ENCODE results near the gene EBF3.

Gene EBF3

GRCh38 chr10:129942391-129942790 lies 21.7 kb downstream of the EBF3 start:
- in situ Hi-C loops (cut with HindIII; ENCODE audit: low pct_unique_long_range_greater_than_20kb, low sequenced_read_pairs), result no loop called here
- TF ChIP-seq JUND (IDR thresholded peaks at IDR 0.05; ENCODE audit: low read depth), result no peak
- DNase-seq (ENCODE audit: low read depth in 1 of 2, low spot score in 1 of 2), result no peak

DNA sequence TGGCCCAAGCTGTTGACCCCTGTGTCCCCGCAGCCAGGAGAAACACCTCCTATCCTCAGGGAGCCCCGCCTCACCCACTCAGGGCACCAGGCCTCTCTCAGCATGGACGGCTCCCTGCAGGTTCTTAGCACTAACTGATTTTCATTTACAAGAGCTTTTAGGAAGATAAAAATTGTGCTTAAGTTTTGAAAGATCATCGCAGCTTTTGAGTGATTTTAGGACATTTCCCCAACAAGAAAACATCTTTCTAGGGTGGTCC lies 22.1 kb downstream of the EBF3 start:
- no peak for DNase-seq (ENCODE audit: low read depth in 1 of 2, low spot score in 1 of 2)
- in situ Hi-C loops (cut with HindIII; ENCODE audit: low pct_unique_long_range_greater_than_20kb, low sequenced_read_pairs), result no loop called here
- no peak for TF ChIP-seq JUND (IDR thresholded peaks at IDR 0.05; ENCODE audit: low read depth)

- no peak for TF ChIP-seq JUND (IDR thresholded peaks at IDR 0.05; ENCODE audit: low read depth)
- no peak for DNase-seq (ENCODE audit: low read depth in 1 of 2, low spot score in 1 of 2)
- in situ Hi-C loops (cut with HindIII; ENCODE audit: low pct_unique_long_range_greater_than_20kb, low sequenced_read_pairs), result no loop called here
These were observed 22.7 kb downstream of the EBF3 start for GRCh38 chr10:129941199-129942018.

DNA sequence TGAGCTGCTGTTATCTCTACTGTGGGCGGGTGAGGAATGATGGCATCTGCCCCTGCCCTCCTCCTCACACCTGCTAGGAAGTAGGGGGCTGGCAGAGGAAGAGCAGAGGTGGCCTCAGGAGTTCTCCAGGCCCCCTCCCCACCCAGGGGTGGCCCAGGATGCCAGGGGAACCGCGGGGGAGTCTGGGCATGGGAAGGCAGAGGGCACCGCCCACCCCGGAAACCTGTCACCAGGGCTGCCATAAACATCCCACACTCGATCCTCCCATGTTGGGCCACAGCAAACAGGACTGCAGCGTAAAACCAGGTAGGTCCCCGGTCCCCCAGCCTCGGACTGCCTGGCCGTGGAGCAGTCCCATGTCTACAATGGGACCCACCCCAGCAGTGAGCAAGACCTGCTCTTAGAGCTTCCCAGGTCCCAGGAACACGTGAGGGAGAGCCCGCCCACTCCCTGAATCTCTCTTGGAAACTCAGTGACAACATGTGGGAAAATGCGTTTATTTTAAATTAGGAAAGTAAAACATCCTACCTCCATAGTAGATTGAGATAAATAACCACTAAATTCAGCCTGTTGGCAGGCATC lies 23.4 kb downstream of the EBF3 start:
- TF ChIP-seq JUND (IDR thresholded peaks at IDR 0.05; ENCODE audit: low read depth), result no peak
- in situ Hi-C loops (cut with HindIII; ENCODE audit: low pct_unique_long_range_greater_than_20kb, low sequenced_read_pairs), result no loop called here
- DNase-seq (ENCODE audit: low read depth in 1 of 2, low spot score in 1 of 2), result no peak

DNA sequence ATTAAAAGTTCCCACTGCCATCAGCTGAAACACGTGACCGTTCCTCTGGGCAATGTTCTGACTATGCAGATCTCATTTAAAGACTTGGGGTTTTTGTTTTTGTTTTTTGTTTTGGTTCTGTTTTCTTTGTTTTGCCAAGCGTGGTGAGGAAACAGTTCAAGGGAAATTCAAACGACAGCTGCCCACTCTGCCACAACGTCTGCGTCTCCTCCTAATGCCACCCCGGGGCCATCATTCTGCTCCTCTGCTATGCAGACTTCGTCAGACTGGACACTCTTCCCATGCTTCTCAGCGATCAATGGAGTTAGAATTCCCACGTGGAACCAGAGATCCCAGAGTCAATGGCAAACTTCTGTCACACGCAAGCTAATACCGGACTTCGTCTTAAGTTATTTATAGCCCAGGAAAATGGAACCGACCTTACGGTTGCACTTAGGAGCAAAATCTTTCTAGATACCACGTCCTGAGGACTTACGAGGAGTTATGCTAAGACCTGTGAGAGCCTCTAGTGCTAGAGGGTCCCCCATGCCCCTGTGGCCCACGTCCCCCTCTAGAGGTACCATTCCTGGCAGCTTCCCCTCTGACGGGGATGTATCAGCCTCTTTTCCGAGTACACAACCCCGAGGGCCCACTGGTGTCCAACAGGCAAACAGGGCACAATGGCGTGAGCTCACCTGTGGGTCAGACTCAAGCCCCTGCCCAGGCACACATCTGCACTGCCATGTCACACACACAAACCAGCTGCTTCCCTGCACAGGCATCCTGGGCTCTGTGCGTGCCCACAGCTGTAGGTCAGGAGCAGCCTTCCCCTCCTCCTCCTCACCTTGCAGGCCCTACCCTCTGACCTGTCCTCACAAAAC lies 24.4 kb downstream of the EBF3 start:
- no peak for TF ChIP-seq JUND (IDR thresholded peaks at IDR 0.05; ENCODE audit: low read depth)
- in situ Hi-C loops (cut with HindIII; ENCODE audit: low pct_unique_long_range_greater_than_20kb, low sequenced_read_pairs), result no loop called here
- no peak for DNase-seq (ENCODE audit: low read depth in 1 of 2, low spot score in 1 of 2)

- no peak for DNase-seq (ENCODE audit: low read depth in 1 of 2, low spot score in 1 of 2)
- in situ Hi-C loops (cut with HindIII; ENCODE audit: low pct_unique_long_range_greater_than_20kb, low sequenced_read_pairs), result no loop called here
- no peak for TF ChIP-seq JUND (IDR thresholded peaks at IDR 0.05; ENCODE audit: low read depth)
These were observed 25.6 kb downstream of the EBF3 start for GRCh38 chr10:129938460-129938859.

DNA sequence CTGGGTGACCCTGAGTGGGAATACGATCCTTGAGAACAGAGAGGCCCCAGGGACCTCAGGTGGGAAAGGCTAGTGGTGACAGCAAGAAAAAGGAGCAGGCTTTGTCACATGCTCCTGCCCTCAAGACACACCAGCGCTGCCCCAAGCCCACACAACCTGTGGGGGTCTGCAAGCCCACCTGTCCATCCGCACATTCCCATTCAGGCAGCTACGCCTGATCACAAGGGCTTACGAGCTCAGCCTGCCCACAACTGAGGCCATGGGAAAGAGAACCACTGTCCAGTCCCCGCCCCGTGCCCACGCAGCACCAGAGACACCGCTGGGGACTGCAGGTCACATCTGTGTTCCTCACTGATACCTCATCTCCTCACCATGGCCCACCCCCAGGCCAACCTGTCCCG lies 26.7 kb downstream of the EBF3 start:
- no peak for DNase-seq (ENCODE audit: low read depth in 1 of 2, low spot score in 1 of 2)
- TF ChIP-seq JUND (IDR thresholded peaks at IDR 0.05; ENCODE audit: low read depth), result no peak
- in situ Hi-C loops (cut with HindIII; ENCODE audit: low pct_unique_long_range_greater_than_20kb, low sequenced_read_pairs), result no loop called here

- no peak for TF ChIP-seq JUND (IDR thresholded peaks at IDR 0.05; ENCODE audit: low read depth)
- in situ Hi-C loops (cut with HindIII; ENCODE audit: low pct_unique_long_range_greater_than_20kb, low sequenced_read_pairs), result no loop called here
- no peak for DNase-seq (ENCODE audit: low read depth in 1 of 2, low spot score in 1 of 2)
These were observed 27.2 kb downstream of the EBF3 start for GRCh38 chr10:129936923-129937300.

DNA sequence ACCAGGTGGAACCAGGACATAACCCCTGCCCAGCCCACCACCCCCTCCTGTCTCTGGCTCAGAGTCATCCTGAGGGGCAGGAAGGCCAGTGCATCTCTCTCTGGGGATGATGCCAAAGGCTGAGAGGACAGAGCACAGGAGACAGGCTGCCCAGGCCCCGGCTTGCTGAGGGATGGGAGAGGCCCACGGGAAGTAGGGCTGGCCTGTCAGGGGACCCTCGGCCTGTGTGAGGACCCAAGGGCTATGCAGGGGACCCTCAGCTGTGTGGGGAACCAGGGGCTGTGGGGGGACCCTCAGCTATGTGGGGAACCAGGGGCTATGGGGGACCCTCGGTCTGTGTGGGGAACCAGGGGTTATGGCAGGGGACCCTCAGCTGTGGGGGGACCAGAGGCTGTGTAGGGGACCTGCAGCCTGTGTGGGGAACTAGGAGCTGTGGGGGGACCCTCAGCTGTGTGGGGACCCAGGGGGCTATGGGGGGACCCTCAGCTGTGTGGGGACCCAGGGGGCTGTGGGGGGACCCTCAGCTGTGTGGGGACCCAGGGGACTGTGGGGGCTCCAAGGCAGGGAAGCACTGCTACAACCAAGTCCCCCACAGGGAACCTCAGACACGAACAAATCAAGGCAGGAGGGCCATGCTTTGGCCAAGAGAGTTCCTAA lies 27.7 kb downstream of the EBF3 start:
- in situ Hi-C loops (cut with HindIII; ENCODE audit: low pct_unique_long_range_greater_than_20kb, low sequenced_read_pairs), result no loop called here
- DNase-seq (ENCODE audit: low read depth in 1 of 2, low spot score in 1 of 2), result no peak
- TF ChIP-seq JUND (IDR thresholded peaks at IDR 0.05; ENCODE audit: low read depth), result no peak

DNA sequence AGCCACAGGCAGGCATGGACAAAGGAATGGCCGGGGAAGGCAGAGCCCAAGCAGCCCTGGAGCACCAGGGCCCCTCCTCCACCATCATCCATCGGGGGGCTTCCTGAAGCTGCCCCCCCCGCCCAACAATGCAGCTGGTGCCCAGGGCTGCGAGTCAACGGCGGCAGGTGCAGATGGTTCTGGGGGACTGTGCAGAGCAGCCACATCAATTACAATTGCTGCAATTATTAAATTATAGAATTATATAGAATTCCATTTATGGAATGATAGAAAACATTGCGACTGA lies 28.3 kb downstream of the EBF3 start:
- no peak for DNase-seq (ENCODE audit: low read depth in 1 of 2, low spot score in 1 of 2)
- TF ChIP-seq JUND (IDR thresholded peaks at IDR 0.05; ENCODE audit: low read depth), result no peak
- in situ Hi-C loops (cut with HindIII; ENCODE audit: low pct_unique_long_range_greater_than_20kb, low sequenced_read_pairs), result no loop called here

DNA sequence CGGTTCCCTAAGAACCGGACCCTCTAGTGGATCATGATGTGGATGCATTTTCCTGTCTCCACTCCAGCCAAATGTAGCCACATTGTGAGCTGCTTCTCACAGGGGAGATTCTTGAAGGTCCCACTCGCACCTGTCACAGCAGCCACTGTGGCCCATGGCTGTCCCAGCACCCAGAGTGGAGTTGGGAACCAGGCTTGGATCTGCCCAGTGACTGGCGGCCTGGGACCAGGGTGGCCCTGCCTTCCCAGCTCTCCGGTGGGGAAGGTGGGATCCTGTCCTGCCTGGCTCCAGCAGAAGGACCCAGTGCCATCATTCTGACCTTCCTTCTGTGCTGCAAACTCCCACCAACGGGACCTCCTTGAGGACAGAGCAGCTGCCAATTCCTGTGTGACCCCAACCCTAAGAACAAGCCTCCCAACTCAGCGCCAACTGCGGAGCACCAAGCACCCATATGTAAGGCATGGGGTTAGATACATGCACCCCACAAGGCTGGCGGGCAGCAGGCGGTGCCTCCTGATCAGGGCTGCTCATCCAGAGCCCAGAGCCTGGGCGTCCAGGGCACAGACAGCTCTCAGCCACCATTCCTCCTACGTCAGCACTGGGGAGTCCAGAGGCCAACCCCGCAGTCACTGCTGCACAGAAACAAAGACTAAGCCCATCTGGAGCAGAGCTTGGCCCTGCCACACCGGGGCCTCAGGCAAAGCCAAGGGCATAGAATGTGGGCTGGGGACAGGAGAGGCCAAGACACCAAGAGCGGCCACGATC lies 28.8 kb downstream of the EBF3 start:
- no peak for TF ChIP-seq JUND (IDR thresholded peaks at IDR 0.05; ENCODE audit: low read depth)
- in situ Hi-C loops (cut with HindIII; ENCODE audit: low pct_unique_long_range_greater_than_20kb, low sequenced_read_pairs), result no loop called here
- DNase-seq (ENCODE audit: low read depth in 1 of 2, low spot score in 1 of 2), result no peak

GRCh38 chr10:129934196-129934925 lies 29.7 kb downstream of the EBF3 start:
- no peak for DNase-seq (ENCODE audit: low read depth in 1 of 2, low spot score in 1 of 2)
- TF ChIP-seq JUND (IDR thresholded peaks at IDR 0.05; ENCODE audit: low read depth), result no peak
- in situ Hi-C loops (cut with HindIII; ENCODE audit: low pct_unique_long_range_greater_than_20kb, low sequenced_read_pairs), result no loop called here
